Measurements from ENCODE around the gene KMT2A.

The KMT2A gene

DNA sequence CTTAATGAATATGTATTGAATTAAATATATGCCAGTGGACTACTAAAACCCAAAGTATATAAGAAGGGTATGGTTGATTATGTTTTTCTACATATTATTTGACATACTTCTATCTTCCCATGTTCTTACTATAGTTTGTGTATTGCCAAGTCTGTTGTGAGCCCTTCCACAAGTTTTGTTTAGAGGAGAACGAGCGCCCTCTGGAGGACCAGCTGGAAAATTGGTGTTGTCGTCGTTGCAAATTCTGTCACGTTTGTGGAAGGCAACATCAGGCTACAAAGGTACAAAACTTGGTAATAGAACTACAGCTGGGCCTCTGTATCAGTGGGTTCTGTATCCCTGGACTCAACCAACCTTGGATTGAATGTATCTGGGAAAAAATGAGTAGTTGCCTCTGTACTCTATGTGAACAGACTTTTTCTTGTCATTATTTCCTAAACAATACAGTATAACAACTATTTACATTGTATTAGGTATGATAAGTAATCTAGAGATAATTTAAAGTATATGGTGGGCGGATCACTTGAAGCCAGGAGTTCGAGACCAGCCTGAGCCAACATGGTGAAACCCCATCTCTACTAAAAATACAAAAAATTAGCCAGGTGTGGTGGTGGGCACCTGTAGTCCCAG is 52.3 kb downstream of the KMT2A start:
- DNase-seq (ENCODE audit: low spot score), result peak; percentile 59

DNA sequence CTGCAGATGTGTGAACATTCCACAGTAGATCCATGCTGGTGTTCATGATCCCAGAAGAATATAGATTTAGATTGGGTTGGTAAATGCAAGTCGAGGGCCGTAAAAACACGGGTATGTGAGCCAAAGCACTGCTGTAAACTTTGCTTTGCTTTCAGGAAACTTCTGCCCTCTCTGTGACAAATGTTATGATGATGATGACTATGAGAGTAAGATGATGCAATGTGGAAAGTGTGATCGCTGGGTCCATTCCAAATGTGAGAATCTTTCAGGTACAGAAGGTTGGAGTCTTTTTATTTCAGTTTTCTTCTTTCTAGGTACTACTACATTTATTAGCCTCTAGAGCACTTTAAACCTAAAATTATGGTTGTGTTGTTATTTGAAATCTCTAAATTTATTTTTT is 54.7 kb downstream of the KMT2A start:
- no peak for DNase-seq (ENCODE audit: low spot score)

DNA sequence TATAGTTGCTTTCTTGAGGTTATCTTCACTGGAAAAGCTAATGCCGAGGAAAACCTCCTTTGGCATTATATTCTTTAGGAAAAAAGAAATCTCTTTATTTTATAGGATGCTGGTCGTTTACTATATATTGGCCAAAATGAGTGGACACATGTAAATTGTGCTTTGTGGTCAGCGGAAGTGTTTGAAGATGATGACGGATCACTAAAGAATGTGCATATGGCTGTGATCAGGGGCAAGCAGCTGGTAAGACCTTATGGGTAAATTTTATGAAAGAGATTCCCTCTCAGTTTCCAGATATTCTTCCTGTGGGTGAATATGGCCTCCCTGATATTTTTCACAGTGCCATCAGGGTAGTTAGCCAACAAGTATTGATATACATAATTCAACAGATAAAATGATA is 61.5 kb downstream of the KMT2A start:
- no peak for DNase-seq (ENCODE audit: low spot score)

DNA sequence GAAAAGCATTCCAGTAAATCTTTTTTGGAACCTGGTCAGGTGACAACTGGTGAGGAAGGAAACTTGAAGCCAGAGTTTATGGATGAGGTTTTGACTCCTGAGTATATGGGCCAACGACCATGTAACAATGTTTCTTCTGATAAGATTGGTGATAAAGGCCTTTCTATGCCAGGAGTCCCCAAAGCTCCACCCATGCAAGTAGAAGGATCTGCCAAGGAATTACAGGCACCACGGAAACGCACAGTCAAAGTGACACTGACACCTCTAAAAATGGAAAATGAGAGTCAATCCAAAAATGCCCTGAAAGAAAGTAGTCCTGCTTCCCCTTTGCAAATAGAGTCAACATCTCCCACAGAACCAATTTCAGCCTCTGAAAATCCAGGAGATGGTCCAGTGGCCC is 66.9 kb downstream of the KMT2A start:
- no peak for DNase-seq (ENCODE audit: low spot score)

DNA sequence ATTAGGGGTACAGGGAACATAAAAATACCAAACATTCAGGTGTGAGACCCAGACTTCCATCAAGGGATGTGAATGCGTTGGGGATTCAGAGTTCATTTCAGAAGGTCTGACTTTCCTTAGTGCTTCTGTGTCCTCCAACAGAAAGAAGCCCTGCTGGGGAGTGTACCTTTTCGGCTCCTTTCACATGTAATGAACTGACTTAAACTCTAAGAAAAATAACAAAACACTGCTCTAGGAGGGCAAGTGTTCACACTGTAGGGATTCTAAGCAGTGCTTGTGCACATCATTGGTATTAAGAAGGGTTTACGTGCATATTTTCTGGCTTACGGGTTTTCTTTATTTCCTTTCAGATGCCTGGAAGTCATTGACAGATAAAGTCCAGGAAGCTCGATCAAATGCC is 75.3 kb downstream of the KMT2A start:
- no peak for DNase-seq (ENCODE audit: low spot score)

DNA sequence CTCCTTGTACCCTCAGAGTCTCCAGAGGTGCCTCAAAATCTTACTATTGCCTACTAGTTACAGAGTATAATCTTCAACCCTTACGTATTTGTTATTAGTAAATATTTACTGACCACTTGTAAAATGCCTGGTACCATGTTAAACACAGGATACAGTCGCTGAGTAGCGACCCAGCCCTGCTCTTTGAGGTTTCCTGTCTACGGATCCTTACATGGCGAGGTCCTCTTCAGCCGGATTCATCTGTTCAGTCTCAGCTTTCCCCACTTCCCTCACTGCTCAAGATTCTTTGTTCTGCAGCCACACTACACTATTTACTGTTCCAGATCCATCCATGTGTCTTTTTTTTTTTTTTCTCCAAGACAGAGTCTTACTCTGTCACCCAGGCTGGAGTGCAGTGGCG is 77.8 kb downstream of the KMT2A start:
- DNase-seq (ENCODE audit: low spot score), result no peak

DNA sequence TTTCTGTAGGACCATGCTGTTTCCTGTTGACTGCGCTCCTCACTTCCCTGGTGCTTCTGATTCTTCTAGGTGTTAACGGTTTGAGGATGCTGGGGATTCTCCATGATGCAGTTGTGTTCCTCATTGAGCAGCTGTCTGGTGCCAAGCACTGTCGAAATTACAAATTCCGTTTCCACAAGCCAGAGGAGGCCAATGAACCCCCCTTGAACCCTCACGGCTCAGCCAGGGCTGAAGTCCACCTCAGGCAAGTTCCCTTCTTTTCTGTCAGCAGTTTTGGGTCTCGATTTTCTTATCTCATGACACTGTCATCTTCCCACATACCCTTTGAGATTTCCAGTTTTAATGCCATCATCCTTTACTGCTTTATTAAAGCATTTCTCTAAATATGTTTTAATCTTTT is 83.3 kb downstream of the KMT2A start:
- no peak for DNase-seq (ENCODE audit: low spot score)

DNA sequence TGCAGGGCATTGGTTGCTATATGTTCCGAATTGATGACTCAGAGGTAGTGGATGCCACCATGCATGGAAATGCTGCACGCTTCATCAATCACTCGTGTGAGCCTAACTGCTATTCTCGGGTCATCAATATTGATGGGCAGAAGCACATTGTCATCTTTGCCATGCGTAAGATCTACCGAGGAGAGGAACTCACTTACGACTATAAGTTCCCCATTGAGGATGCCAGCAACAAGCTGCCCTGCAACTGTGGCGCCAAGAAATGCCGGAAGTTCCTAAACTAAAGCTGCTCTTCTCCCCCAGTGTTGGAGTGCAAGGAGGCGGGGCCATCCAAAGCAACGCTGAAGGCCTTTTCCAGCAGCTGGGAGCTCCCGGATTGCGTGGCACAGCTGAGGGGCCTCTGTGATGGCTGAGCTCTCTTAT is 85.6 kb downstream of the KMT2A start:
- DNase-seq (ENCODE audit: low spot score), result no peak

DNA sequence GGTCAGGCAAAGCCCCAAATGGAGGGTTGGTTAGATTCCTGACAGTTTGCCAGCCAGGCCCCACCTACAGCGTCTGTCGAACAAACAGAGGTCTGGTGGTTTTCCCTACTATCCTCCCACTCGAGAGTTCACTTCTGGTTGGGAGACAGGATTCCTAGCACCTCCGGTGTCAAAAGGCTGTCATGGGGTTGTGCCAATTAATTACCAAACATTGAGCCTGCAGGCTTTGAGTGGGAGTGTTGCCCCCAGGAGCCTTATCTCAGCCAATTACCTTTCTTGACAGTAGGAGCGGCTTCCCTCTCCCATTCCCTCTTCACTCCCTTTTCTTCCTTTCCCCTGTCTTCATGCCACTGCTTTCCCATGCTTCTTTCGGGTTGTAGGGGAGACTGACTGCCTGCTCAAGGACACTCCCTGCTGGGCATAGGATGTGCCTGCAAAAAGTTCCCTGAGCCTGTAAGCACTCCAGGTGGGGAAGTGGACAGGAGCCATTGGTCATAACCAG is 86.3 kb downstream of the KMT2A start:
- peak; percentile 63 for DNase-seq (ENCODE audit: low spot score)

DNA sequence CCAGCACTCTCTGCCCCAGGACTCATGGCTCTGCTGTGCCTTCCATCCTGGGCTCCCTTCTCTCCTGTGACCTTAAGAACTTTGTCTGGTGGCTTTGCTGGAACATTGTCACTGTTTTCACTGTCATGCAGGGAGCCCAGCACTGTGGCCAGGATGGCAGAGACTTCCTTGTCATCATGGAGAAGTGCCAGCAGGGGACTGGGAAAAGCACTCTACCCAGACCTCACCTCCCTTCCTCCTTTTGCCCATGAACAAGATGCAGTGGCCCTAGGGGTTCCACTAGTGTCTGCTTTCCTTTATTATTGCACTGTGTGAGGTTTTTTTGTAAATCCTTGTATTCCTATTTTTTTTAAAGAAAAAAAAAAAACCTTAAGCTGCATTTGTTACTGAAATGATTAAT is 88.1 kb downstream of the KMT2A start:
- no peak for DNase-seq (ENCODE audit: low spot score)

DNA sequence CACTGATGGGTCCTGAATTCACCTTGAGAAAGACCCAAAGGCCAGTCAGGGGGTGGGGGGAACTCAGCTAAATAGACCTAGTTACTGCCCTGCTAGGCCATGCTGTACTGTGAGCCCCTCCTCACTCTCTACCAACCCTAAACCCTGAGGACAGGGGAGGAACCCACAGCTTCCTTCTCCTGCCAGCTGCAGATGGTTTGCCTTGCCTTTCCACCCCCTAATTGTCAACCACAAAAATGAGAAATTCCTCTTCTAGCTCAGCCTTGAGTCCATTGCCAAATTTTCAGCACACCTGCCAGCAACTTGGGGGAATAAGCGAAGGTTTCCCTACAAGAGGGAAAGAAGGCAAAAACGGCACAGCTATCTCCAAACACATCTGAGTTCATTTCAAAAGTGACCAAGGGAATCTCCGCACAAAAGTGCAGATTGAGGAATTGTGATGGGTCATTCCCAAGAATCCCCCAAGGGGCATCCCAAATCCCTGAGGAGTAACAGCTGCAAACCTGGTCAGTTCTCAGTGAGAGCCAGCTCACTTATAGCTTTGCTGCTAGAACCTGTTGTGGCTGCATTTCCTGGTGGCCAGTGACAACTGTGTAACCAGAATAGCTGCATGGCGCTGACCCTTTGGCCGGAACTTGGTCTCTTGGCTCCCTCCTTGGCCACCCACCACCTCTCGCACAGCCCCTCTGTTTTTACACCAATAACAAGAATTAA is 88.6 kb downstream of the KMT2A start:
- no peak for DNase-seq (ENCODE audit: low spot score)

DNA sequence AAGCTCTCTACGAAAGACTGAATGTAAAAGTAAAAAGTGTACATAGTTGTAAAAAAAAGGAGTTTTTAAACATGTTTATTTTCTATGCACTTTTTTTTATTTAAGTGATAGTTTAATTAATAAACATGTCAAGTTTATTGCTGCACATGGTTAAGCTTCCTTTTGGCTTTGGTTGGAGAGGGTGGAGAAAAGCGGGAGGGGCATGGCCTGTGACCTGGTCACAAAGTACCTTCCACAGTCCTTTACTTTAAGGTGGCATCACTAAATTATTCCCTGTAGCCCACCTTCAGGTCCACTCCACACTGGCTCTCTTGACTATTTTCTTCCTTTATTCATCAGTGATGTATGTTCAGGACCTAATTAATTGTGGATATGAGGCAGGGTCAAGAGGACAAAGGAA is 90.4 kb downstream of the KMT2A start:
- DNase-seq (ENCODE audit: low spot score), result no peak

DNA sequence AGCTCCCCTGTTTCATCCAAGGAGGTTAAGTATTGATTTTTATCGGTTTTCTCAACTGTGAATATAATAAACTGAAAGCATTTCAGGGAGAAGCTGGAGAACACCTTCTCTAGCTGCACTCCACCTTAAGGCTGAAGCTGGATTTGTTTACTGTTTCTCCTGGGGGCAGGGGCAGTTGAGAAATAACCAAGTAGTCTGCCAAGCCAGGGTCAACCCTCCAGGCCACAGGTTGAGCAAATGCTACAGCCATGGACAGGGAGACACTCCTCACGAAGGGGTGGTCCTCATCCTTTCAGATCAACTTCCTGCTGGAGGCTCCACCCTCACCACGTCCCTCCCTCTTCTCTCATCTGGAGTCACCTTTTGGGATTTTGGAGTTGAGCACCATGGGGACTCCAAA is 90.8 kb downstream of the KMT2A start, which contains the start of gene TTC36:
Gene TTC36 (plus strand): TSS at position 366 of the 400 bp plus-strand sequence. CDS start 21 bp downstream, at position 387.
- DNase-seq (ENCODE audit: low spot score), result no peak

DNA sequence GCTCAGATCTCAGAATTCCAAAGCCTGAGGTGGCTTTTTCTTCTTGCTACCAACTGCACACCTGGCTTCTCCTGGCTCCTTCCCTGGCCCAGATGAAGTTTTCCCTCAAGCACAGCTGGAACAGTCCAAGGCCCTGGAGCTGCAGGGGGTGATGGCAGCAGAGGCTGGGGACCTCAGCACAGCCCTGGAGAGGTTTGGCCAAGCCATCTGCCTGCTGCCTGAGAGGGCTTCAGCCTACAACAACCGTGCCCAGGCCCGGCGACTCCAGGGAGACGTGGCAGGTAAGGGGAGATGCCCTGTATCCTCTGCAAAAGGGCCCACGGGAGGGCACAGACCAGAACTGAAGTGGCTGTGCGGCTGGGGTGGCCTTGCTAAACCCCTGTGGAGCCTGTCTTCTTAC is 92.2 kb downstream of the KMT2A start:
- DNase-seq (ENCODE audit: low spot score), result no peak

DNA sequence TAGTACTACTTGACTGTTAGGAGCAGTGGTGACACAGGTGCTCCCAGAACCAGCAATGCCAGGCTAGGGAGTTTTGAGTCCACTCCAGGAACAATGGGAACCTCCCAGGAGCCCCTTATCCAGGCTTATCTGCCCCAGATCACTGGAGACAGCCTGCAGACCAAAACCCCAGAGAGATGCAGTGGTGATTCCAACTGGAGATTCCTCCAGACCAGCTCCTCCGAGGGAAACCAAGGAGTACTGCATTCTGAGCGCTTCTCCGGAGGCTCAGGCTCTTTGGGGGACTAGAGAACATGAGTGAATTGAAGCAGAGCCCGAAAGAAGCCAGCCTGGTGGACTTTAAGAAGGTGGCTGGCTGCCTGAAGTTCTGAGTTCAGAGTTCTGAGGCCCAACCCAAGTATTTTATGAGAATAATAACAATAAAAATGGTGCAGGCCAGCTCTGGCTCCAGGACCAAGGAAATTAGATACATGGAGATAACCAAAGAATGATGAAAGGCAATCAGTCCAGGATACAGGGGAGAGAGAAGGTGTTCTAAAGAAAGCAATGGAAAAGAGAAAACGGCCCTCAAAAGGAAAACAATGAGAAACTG is 93.4 kb downstream of the KMT2A start:
- DNase-seq (ENCODE audit: low spot score), result no peak

DNA sequence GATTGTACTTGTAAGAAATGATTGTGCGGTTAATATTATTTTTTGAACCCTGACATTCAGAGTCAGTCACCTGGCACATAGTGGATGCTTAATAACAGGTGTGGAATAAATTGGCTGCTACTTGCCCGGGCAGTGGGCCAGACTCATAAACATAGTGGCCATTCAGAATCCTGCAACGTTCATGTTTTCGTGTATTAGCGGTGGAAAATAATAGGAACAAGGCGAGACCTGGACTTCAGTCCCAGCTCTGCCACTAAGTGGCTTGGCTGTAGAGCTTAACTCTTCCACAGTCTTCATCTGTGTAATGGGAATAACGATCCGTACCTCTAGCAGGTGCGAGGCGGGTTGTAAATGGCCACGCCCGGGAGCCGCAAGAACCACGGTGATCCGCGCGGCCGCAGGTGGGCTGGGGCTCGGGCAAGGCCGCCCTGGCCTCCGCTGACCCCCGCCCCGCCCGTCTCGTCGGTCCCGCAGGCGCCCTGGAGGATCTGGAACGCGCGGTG is 93.9 kb downstream of the KMT2A start:
- no peak for DNase-seq (ENCODE audit: low spot score)

DNA sequence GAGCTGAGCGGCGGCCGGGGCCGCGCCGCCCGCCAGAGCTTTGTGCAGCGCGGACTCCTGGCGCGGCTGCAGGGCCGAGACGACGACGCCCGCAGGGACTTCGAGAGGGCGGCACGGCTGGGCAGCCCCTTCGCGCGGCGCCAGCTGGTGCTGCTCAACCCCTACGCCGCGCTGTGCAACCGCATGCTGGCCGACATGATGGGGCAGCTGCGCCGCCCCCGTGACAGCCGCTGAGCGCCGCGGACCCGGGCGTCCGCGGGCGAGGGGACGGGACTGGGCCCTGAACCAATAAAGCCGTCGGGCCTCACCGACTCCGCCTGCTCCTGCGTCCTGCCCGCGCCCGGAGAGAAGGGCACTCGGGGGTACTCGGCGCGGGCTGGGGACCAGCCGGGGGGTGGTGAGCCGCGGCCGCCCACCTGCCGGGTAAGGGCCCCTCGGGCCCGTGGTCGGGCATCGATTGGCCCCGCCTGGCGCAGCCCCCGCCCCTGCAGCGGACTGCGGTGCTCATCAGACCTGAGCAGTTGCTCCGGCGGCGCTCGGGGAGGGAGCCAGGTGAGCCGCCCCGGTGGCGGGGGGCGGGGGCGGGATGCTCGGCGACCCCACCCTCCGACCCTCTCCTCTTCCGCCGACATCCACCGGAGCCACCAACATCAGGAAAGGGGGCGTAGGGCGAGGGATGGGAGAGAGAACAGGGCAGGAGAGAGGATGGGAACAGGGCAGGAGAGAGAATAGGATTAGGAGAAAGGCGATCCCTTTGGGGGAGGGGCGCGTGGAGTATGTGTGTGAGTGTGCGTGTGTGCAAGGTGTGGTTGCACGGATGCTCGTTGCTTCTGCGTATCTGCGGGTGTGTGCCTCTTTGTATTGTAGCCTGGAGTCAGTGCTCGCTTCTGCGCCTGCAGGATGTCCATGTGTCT is 94.6 kb downstream of the KMT2A start, which contains the start of gene TMEM25:
Gene TMEM25 (plus strand): TSS at position 510 of the 914 bp plus-strand sequence. CDS start 610 bp downstream, outside the sequence.
- DNase-seq (ENCODE audit: low spot score), result peak; percentile 91

DNA sequence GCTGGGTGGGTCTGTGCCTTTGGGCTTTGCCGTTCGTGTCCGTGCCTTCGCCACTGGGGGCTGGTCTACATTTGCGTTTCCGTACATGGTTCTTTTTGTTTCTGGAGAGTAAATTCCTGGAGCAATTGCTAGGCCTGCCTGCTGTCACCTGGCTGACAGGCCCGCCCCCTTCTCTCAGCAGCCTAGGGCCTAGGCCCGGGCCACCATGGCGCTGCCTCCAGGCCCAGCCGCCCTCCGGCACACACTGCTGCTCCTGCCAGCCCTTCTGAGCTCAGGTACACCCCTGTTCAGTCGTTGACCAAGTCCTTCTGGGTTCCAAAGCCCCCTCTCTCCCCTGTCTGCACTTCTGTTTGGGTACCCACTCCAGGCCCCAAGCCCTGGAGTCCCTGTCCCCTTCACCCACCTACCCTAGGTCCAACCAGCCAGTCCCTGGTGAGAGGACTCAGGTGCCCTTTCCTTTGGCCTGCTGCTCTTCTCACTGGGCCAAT is 95.3 kb downstream of the KMT2A start:
- no peak for DNase-seq (ENCODE audit: low spot score)

DNA sequence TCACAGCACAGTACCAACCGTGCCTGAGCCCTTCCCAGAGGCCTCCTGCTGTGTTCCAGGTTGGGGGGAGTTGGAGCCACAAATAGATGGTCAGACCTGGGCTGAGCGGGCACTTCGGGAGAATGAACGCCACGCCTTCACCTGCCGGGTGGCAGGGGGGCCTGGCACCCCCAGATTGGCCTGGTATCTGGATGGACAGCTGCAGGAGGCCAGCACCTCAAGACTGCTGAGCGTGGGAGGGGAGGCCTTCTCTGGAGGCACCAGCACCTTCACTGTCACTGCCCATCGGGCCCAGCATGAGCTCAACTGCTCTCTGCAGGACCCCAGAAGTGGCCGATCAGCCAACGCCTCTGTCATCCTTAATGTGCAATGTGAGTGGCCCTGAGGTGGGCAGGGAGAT is 95.8 kb downstream of the KMT2A start:
- no peak for DNase-seq (ENCODE audit: low spot score)

DNA sequence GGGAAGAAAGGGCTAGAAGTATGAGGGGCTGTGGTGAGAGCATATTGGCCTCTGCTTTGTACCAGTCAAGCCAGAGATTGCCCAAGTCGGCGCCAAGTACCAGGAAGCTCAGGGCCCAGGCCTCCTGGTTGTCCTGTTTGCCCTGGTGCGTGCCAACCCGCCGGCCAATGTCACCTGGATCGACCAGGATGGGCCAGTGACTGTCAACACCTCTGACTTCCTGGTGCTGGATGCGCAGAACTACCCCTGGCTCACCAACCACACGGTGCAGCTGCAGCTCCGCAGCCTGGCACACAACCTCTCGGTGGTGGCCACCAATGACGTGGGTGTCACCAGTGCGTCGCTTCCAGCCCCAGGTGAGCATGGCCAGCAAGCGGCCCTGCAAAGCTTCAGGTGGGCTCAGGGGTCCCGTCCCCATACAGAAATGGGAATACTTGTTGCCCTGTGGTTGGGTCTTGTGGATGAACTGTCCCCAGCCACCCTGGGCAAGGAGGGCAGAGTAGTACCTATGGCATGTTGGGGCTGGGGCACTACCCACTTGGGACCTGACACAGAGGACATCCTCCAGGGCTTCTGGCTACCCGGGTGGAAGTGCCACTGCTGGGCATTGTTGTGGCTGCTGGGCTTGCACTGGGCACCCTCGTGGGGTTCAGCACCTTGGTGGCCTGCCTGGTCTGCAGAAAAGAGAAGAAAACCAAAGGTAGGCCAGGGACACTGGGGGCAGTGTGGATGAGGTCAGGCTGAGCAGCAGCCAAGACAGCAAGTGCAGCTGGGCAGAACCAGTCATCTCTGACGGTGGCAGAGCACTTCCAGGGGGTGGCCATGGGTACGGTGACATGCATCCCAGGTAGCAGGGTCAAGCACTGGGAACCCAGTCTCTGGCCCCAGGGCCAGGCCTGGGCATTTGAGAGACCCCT is 96.8 kb downstream of the KMT2A start:
- no peak for DNase-seq (ENCODE audit: low spot score)
